WI38 (cell line): ENCODE results near the gene ST6GALNAC3.

Source experiments
- H3K4me3 ChIP-seq: 2 replicates; pipeline ENCODE4 v1.5.1; 2011; ENCODE audit warnings: low read depth, mild to moderate bottlenecking, control low read depth, low read length
- CTCF ChIP-seq: IDR thresholded peaks from 2 replicates; pipeline ENCODE4 v1.5.1; 2012; ENCODE audit warnings: low read depth, mild to moderate bottlenecking, control low read depth, low read length

Gene ST6GALNAC3

GRCh38 chr1:76164165-76164564 lies 89.6 kb downstream of the ST6GALNAC3 start:
- H3K4me3 ChIP-seq, result no peak overlapping the region
- no peak for TF ChIP-seq CTCF

GRCh38 chr1:76170084-76170483 lies 95.5 kb downstream of the ST6GALNAC3 start:
- no peak for TF ChIP-seq CTCF
- H3K4me3 ChIP-seq, result no peak overlapping the region

GRCh38 chr1:76170513-76170912 lies 96.0 kb downstream of the ST6GALNAC3 start:
- H3K4me3 ChIP-seq, result no peak overlapping the region
- no peak for TF ChIP-seq CTCF

- no peak for TF ChIP-seq CTCF
- H3K4me3 ChIP-seq, result no peak overlapping the region
Observed at GRCh38 chr1:76176000-76176399, 101.5 kb downstream of the ST6GALNAC3 start.

- H3K4me3 ChIP-seq, result no peak overlapping the region
- no peak for TF ChIP-seq CTCF
Observed at GRCh38 chr1:76177615-76178014, 103.1 kb downstream of the ST6GALNAC3 start.

- no peak for TF ChIP-seq CTCF
- H3K4me3 ChIP-seq, result no peak overlapping the region
Observed at GRCh38 chr1:76179219-76179698, 104.7 kb downstream of the ST6GALNAC3 start.

GRCh38 chr1:76185207-76185606 lies 110.7 kb downstream of the ST6GALNAC3 start:
- TF ChIP-seq CTCF, result no peak
- no peak overlapping the region for H3K4me3 ChIP-seq
